ENCODE data around the gene RNF31.

RNF31 gene

DNA sequence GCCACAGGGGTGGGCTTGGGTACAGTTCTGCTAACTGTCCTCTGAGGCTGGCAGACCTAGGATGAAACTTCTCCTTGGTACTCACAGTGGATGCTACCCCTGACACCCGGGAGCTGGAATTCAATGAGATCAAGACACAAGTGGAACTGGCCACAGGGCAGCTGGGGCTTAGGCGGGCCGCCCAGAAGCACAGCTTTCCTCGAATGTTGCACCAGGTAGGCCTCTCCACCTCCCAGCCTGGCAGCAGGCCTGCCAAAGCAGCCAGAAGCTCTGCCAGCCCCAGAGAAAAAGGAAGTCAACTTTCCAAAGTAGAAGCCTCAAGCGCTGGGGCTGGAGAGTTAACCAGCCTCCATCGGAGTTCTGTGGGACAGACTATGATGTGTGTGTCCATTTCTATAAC, 30.1 kb upstream of the RNF31 start:
- no peak for FAIRE-seq

DNA sequence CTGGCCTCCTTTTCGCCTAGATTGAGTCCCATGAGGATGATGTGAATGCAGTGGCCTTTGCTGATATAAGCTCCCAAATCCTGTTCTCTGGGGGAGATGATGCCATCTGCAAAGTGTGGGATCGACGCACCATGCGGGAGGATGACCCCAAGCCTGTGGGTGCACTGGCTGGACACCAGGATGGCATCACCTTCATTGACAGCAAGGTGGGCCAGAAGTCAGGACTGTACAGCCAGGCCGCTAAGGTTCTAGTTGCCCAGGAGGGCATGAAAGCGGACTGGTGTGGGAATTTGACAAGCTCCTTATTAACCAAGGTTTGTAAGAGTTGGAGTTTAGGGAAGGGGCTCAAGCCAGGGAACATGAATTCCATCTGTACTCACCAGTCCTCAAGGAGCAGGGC, 27.6 kb upstream of the RNF31 start:
- FAIRE-seq, result no peak

DNA sequence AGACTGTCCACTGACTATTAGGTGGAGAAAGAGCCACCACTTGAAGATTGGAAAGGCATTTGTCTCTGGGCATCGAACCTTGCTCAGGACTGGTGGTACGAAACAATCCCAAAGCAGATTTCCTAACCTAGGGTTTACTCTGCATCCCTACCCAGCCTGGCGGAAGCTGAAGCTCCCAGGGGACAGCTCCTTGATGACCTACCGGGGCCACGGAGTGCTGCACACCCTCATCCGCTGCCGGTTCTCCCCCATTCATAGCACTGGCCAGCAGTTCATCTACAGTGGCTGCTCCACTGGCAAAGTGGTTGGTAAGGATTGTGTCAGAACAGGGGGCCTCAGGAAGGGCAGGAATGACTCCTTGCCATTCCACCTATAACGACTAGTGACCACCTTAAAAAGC, 26.1 kb upstream of the RNF31 start:
- FAIRE-seq, result no peak

DNA sequence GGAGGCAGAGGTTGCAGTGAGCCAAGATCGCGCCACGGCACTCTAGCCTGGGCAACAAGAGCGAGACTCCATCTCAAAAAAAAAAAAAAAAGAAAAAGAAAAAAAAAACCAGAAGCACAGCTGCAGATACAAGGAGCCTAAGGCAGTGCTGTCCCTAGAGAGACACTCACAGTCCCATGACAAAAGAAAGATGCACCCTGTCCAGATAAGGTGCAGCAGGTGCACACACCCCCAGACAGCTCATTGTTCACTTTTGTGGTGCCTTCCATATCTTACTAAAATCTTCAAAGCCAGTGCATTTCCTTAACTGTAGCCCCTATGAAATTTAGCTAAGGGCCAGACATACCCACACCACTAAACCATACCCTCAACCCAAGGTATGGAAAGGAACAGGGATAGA, 24.9 kb upstream of the RNF31 start:
- no peak for FAIRE-seq

DNA sequence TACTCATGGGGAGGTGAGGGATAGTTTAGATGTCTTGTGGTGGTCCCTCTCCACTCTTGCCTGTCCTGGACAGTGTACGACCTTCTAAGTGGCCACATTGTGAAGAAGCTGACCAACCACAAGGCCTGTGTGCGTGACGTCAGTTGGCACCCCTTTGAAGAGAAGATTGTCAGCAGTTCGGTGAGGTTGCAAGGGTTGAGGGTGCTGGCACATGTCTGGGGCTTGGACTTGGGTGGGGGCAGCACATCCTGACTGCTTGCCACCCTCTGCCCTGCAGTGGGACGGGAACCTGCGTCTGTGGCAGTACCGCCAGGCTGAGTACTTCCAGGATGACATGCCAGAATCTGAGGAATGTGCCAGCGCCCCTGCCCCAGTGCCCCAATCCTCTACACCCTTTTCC, 24.4 kb upstream of the RNF31 start:
- FAIRE-seq, result no peak

DNA sequence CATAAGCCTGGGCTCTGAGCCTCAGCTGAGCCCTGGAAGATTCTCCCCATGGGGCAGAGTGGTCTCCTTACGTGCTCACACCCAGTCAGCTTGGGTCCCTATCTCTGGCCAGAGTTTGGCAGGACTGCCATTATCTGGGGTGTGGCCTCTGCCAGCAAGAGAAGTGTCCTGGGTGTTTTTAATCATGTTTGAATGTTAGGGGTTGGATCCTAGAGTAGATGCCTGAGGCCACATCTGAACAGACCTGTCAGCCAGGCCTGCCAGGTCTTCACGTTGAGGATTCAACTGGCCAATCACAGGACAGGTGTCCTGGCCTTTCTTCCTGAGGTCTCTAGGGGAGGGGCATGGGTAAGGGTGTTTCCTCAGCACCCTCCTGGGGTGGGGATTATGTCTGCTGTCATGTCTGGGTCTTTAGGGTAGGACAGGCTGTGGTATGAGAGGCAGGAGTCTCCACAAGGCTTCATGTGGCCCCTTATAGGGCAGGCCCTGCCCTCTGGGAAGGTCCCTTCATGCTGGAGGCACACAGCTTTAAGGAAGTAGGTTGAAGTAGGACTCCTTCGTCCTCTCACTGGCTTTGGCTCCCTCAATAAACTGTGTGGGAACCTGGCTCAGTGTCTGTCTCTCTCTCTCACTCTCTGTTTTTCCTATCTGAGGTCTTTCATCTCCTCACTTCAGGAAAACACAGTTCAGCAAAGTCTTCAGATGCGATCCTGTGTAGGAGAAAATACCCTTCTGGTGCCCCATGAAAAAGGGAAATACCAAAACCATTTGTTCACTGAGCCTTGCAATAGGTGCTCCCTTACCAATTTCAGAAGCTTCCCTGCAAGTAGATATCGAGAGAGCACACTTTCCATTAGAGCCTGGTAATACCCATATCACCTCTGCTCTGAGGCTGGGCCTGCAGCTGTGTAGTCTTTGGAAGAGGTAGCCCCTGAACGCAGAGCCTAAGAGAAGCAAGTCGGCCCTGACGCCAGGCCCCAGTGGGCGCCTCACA, 23.6 kb upstream of the RNF31 start:
- no peak for FAIRE-seq

DNA sequence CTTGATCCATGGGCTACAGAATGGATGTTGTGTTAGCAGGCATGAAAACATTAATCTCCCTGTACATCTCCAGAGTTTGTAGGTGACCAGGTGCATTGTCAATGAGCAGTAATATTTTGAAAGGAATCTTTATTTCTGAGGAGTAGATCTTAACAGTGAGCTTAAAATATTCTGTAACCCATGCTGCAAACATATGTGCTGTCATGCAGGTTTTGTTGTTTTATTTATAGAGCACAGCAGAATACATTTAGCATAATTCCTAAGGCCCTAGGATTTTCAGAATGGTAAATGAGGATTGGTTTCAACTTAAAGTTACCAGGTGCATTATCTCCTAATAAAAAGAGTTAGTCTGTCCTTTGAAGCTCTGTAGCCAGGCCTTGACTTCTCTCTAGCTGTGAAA, 20.4 kb upstream of the RNF31 start:
- no peak for FAIRE-seq

DNA sequence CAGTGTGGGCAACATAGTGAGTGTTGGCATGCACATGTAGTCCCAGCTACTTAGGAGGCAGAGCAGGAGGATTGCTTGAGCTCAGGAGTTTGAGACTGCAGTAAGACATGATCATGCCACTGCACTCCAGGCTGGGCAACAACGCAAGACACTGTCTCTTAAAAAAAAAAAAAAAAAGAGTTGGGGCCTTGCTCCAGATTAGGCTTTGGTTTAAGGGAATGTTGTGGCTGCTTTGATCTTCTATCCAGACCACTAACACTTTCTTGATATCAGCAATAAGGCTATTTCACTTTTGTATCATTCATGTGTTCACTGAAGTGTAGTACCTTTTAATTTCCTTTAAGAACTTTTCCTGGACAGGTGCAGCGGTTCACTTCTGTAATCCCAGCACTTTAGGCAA, 19.6 kb upstream of the RNF31 start:
- FAIRE-seq, result no peak

DNA sequence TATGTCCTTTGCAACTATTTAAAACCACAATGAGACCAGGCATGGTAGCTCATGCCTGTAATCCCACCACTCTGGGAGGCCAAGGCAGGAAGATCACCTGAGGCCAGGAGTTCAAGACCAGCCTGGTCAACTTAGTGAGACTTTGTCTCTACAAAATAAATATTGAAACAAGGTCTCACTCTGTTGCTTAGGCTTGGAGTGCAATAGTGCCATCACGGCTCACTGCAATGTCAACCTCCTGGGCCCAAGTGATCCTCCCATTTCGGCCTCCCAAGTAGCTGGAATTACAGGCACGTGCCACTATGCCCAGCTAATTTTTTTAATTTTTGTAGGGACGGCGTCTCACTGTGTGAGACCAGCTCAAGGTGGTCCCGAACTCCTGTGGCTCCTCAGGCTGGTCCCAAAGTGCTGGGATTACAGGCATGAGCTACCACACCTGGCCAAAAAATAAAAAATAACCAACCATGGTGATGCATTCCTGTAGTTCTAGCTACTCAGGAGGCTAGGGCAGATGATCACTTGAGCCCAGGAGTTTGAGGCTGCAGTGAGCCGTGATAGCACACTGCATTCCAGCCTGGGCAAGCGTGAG, 17.8 kb upstream of the RNF31 start:
- FAIRE-seq, result no peak

DNA sequence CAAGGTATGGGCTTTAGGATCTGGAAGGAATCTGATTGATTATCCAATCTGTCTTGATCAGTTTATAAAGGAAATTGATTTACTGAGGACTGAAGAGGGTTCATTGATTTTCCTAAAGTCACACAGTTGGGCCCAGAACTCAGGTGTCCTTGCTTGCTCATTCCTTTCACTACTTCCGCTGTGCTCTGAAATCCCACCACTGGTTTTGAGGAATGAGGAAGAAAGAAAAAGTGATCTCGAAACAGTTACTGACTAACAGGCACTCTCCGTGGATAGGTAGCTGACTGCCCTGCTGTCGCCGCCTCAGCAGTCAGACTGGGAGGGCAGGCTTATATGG, 16.9 kb upstream of the RNF31 start, which contains the start of gene FITM1:
Gene FITM1 (plus strand): TSS at position 280 of the 337 bp plus-strand sequence. CDS start 905 bp downstream, outside the sequence.
- FAIRE-seq, result no peak

DNA sequence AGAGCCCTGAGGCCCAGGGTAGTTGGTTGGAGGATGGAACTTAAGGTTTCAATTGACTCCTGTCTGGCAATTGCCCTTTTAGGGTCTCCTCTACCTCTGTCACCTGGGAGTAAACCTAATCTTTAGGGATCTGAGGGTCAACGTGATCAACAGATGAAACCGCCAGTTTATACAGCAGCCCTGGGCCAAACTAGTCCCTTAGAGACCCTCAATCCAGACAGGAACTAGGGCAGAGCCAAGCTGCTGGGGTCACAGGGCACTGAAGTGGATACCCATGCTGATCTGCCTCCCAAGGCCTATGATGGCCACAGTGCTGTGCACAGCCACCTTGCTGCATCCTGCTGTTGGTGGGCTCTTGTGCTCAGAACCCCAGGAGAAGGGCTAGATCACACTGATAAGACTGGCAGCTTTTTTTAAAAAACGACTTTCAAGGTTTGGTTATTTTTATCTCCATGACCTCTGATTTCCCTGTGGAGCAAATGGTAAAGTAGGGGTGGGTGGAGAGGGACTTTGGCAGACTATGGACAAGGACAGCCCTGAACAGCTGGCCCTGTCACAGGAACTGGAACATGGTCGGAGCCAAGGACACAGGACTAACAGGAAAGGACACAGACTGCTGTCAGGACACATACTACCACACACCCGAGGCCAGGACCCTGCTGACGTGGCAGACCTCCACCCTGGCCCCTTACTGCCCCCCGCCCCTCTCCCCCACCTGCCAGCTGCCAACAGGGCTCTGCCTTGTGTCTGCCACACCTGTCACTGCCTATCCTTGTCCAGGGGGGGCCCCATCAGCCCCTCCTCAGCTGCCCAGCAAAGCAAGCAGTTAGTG, 16.4 kb upstream of the RNF31 start:
- FAIRE-seq, result no peak

DNA sequence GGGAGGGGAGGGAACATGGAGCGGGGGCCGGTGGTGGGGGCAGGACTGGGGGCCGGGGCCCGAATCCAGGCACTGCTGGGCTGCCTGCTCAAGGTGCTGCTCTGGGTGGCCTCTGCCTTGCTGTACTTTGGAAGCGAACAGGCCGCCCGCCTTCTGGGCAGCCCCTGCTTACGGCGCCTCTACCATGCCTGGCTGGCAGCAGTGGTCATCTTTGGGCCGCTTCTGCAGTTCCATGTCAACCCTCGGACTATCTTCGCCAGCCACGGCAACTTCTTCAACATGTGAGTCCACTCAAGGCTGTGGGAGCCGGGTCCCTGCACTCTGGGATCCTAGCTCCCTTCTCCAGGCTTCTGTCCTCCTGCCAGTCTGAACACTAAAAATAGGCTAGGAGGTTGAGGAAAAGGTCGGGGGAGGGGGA, 15.7 kb upstream of the RNF31 start:
- no peak for FAIRE-seq

DNA sequence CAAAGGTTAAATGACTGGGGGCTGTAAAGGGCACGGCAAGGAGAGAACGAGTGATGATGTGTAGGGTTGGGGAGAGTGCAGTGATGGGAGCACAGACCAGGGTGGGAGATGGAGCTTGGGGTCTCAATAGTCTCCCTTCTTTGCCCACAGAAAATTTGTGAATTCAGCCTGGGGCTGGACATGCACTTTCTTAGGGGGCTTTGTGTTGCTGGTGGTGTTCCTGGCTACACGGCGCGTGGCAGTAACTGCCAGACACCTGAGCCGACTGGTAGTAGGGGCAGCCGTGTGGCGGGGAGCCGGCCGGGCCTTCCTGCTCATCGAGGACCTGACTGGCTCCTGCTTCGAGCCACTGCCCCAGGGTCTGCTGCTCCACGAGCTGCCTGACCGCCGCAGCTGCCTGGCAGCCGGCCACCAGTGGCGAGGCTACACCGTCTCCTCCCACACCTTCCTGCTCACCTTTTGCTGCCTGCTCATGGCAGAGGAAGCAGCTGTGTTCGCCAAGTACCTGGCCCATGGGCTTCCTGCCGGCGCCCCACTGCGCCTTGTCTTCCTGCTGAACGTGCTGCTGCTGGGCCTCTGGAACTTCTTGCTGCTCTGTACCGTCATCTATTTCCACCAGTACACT, 15.1 kb upstream of the RNF31 start:
- FAIRE-seq, result no peak

DNA sequence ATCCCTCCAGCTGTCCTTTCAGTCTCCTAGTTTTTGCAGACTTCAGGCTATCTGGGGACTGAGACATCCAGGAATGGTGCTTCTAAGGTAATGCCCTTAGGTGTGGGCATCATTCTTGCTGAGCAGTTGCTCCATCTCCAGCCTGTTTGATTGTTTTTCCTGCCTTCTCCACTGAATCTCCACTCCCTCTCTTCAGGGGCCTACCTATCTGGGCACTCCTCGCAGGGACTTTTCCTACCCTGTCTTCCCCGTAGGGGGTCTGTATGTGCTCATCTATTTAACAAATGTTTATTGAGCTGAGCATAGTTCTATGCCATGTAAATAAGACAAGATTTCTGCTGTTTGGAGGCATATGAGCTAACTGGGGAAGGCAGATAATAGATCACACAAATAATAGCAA, 14.3 kb upstream of the RNF31 start:
- FAIRE-seq, result no peak

DNA sequence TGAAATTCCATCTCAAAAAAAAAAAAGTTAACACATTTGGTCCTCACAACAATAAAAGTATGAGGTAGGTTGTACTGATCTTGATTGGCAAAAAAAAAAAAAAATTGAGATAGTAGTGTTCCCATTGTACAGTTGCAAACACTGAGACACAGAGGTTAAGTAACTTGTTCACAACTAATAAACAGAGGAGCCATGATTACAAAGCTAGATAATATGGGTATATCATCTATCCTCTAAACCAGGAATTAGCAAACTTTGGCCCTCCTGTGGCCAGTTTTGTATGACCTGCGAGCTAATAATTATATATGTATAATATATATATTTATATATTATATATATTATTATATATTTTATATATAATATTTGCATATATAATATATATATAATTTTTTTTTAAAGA, 13.6 kb upstream of the RNF31 start:
- no peak for FAIRE-seq

DNA sequence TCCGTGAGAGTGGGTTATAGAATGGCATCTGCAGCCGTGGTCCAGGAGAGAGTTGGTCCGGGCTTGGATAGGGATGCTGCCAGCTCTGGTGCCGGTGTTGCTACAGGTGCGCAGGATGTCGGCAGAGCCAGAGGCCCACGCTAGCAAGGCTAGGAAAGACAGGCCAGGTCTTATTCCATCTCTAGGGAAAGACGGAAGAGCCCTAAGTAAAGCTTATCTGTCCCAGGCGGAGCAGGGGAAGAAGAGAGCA, 11.8 kb upstream of the RNF31 start:
- no peak for FAIRE-seq

DNA sequence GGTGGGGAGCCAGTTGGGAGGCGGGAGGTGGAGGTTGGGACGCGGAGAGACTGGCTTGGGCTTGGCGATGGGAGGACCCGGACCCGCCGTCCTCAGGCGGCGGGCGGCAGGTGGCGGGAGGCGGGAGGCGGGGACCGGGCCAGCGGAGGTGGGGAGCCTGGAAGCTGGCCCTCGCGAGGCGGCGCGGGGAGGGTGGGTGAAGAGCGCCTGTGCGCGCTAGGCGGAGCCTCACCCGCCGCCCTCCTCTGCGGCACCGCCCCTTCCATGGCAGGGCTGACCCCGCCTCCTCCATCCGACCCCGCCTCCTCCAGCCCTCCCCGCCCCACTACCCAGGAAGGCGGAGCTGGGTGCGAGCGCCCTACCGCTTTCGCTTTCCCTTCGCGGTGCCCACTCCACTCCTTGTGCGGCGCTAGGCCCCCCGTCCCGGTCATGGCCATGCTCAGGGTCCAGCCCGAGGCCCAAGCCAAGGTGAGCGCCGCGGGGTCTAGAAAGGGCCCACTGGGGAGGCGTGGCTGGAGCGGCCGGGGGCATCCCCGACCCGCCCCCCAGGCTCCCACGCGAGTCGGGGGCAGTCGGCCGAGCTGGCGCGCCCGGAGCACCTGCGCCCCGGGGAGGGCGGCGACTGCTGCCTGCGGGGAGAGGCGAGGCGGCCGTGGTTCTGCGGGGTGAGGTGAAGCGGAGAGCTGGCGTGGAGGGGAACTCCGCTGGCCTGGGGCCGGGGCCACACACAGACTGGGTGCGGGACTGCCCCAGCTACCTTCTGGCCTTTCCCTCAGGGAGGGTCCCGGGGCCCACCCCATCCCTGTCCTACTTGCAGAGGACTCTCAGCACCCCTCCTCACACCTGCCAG, 11.2 kb upstream of the RNF31 start, which contains the start of gene PSME1:
Gene PSME1 (plus strand): TSS at position 361 of the 850 bp plus-strand sequence. CDS start 69 bp downstream, at position 430.
- FAIRE-seq, result no peak

DNA sequence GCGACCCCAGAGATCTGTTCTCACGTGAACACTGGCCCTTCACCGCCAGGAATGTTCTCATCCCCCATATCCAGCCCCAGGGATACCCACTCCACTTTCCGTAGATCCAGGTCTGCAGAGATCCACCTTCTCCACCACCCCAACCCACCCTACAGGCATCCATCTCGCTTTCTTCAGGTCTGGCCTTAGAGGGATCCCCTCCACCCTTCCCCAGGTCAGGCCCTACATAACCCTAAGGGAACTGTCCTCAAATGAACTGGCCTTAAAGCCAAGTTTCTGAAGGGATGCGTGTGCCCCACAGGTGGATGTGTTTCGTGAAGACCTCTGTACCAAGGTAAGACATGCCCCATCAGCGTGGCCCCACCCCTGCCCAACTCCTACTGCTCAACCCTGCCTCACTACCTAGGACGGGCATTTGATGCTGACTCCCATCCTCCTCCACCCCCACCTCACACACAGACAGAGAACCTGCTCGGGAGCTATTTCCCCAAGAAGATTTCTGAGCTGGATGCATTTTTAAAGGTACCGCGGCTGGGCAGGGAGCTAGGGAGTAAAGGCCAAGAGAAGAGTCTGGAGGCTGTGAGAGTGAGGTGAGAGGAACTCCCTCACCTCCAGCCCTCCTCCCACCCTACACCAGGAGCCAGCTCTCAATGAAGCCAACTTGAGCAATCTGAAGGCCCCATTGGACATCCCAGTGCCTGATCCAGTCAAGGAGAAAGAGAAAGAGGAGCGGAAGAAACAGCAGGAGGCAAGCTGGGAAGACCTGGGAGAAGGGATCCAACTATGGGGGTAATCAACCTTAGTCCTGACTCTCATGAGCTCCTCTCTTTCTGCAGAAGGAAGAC, 10.4 kb upstream of the RNF31 start:
- no peak for FAIRE-seq

DNA sequence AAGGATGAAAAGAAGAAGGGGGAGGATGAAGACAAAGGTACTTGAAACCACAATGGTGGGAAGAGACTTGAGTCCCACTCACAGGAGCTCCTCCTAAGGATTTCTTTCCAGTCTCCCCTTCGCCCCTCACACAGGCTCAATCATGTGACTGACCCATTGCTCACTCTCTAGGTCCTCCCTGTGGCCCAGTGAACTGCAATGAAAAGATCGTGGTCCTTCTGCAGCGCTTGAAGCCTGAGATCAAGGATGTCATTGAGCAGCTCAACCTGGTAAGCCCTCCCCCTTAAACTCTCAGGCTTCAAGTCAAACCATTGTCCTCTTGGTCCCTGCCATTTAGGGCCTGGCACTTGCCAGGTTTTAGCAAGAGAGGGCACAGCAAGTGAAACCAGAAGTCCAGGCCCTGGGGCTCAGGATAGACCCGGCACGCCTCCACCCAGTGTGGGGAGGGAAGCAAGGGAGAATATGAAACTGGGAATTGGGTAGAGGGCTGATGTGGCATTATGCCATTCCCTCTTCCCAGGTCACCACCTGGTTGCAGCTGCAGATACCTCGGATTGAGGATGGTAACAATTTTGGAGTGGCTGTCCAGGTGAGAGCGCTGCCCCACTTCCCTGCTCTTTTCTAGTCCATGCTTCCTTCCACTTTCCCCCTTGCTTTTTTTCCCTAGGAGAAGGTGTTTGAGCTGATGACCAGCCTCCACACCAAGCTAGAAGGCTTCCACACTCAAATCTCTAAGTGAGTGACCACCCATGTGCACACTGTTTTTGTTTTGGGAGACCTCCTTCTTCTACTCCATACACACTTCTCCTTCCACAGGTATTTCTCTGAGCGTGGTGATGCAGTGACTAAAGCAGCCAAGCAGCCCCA, 9.5 kb upstream of the RNF31 start:
- FAIRE-seq, result no peak
